HG03025 (cell line): ENCODE data around the gene GRK7.
"Not testable (repeated sequence)": the region's sequence is repeated elsewhere in the genome, so short reads cannot be mapped to it uniquely, and the experiment has no call there.

ENCODE experiments used
- ATAC-seq: cut with Tn5 transposase; IDR thresholded peaks from one replicate; pipeline ENCODE4 v1.9.1; 2021; ENCODE audit warnings: mild to moderate bottlenecking, moderate library complexity; ENCODE audit not compliant: unreplicated experiment, low FRiP score

Gene GRK7

GRCh38 chr3:141754032-141754431 is 9.2 kb upstream of the GRK7 start:
- no peak for ATAC-seq

DNA sequence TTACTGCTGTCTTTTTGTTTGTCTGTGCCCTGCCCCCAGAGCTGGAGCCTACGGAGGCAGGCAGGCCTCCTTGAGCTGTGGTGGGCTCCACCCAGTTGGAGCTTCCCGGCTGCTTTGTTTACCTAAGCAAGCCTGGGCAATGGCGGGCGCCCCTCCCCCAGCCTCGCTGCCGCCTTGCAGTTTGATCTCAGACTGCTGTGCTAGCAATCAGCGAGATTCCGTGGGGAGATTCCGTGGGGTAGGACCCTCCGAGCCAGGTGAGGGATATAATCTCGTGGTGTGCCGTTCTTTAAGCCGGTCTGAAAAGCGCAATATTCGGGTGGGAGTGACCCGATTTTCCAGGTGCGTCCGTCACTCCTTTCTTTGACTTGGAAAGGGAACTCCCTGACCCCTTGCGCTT is 656 bp upstream of the GRK7 start:
- not testable (repeated sequence) for ATAC-seq

GRCh38 chr3:141764045-141764444 is 837 bp downstream of the GRK7 start:
- ATAC-seq, result no peak

DNA sequence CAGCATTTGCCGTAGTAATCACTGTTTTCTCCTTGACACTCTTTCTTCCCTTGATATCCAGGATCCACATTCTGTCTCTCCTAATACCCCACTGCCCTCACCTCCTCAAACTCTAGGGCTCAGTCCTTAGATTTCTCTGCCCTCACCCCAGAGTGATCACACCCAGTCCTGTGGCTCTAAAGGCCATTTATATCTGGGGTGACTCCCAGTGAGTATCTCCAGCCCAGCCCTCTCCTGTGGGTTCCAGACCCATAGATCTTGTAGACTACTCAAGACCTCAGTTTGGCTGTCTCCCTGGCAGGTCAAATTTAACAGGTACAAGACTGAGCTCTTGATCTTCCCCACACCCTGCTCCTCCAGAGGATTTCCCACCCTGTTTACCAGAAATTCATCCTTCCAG is 1.3 kb downstream of the GRK7 start:
- ATAC-seq, result no peak

DNA sequence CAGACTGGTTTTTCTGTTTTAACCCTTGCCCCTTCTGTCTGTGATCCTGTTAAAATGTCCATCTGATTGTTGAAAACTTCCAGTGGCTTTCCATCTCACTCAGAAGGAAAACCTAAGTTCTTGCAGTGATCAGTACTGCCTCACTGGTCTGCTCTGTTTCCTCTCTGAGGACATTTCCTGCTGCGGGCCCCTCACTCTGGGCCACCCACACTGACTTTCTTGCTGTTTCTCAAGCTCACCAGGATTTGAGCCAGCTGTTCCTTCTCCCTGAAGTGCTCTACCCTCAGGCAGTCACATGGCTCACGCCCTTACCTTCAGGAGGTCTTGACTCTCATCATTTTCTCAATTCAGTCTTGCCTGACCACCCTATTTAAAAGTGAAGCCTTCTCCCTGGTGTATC is 1.8 kb downstream of the GRK7 start:
- no peak for ATAC-seq

- ATAC-seq, result no peak
These were observed 3.9 kb downstream of the GRK7 start for GRCh38 chr3:141767066-141767465.

GRCh38 chr3:141769221-141769894 is 6.2 kb downstream of the GRK7 start:
- ATAC-seq, result no peak

DNA sequence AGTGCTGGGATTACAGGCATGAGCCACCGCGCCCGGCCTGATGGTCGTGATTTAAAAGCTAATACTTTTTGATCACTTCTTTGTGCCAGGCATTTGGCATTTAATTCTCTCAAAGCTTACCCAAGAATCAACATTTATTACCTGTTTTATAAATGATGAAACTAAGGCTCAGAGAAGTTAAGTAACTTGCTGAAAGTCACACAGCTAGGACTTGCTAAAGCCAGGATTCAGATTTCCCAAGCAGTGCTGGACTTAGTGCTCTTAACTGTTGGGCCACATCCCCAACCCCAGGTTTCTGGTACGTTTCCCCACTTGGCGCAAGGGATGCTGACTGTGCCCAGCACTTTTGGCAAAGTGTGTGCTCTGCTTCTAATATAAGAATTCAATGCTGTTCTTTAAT is 10.5 kb downstream of the GRK7 start:
- no peak for ATAC-seq

GRCh38 chr3:141776376-141776775 is 13.2 kb downstream of the GRK7 start:
- ATAC-seq, result no peak

- no peak for ATAC-seq
These were observed 13.7 kb downstream of the GRK7 start for GRCh38 chr3:141776885-141777284.

- no peak for ATAC-seq
These were observed 15.0 kb downstream of the GRK7 start for GRCh38 chr3:141777957-141778813.

DNA sequence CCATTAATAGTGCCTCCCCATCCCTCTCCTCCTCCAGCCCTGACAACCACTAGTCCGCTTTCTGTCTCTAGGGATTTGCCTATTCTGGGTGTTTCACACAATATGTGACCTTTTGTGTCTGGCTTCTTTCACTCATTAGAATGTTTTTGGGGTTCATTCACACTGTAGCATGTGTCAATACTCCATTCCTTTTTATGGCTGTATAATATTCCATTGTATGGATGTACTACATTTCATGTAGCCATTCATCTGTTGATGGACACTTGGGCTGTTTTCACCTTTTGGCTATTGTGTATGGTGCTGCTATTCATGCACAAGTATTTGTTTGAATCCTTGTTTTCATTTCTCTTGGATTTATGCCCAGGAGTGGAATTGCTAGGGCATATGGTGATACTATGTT is 16.5 kb downstream of the GRK7 start:
- no peak for ATAC-seq

- no peak for ATAC-seq
These were observed 19.3 kb downstream of the GRK7 start for GRCh38 chr3:141782386-141782932.

DNA sequence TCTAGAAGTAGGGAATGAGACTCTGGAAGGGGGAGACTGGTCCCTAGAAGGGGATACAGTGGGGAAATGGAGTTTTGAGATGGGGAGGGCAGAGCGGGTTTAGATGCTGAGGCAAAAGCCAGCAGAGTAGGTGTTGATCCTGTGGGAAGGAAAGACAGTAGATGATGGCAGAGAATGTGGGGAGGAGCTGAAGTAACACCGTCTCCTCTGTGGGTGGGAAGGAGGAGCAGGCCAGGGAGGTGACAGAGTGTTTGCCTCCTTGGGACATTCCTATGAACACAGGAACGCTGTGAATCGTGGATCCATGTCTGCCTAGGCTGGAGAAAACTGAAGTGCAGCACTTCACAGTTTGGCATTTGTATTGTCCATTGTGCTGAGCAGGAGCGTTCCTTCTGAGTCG is 20.4 kb downstream of the GRK7 start:
- no peak for ATAC-seq

- ATAC-seq, result no peak
These were observed 20.9 kb downstream of the GRK7 start for GRCh38 chr3:141784096-141784495.

DNA sequence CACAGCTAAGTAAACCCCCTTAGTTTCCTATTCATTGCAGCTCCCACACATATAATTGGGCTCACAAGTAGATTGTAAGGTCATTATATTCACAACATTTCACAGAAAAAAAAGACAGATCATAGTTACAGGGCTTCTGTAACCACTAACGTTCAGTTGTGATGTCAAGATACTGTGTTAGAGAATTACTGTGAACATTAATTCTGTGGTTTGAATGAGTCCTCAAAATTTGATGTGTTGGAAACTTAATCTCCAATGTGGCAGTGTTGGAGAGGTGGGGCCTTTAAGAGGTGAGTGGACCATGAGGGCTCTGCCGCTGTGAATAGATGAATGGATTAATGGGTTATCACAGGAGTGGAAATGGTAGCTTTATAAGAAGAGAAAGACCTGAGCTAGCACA is 21.3 kb downstream of the GRK7 start:
- no peak for ATAC-seq

DNA sequence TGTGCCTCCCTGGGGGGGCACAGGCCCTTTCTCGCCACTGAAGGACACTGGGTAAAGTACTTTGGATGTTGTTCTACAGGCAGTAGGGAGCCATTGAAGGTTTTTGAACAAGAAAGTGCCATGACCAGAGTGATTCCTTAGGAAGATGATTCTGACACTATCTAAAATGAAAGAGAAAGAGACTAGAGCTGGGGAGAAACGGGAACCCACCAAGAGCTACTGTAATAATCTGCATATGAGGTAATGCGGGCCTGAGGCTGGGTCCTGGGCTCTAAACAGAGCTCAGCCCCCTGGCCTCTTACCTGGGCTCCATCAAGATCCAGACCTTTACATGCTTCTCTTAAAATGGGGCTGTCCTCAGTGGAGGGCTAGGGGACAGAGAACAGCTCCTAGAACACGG is 24.9 kb downstream of the GRK7 start:
- no peak for ATAC-seq

DNA sequence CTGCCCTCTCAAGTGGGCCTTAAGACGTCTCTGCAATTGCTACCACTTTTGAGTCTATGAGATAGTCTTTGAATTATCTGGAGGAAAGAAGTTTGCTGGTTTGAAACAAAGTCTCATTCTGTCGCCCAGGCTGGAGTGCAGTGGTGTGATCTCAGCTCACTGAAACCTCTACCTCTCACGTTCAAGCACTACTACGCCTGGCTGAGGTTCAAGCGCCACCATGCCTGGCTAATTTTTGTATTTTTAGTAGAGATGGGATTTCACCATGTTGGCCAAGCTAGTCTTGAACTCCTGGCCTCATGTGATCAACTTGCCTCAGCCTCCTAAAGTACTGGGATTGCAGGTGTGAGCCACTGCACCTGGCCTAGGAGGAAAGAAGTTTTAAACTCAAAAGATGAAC is 25.5 kb downstream of the GRK7 start:
- not testable (repeated sequence) for ATAC-seq

- ATAC-seq, result no peak
These were observed 26.1 kb downstream of the GRK7 start for GRCh38 chr3:141789281-141789680.

DNA sequence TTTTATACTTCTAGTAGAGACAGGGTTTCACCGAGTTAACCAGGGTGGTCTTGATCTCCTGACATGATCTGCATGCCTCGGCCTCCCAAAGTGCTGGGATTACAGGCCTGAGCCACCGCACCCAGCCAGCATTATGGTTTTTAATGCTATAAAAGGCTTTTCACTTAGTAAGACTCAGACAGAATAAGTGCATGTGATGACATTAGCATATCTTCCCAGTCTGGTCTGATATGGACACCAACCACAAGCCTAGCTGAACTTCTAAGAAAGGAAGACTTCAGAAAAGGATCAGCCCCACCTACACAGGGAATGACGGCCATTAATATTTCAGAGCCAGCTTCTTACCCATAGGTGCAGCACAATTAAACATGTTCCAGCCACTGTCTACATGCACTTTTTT is 27.0 kb downstream of the GRK7 start:
- ATAC-seq, result no peak

DNA sequence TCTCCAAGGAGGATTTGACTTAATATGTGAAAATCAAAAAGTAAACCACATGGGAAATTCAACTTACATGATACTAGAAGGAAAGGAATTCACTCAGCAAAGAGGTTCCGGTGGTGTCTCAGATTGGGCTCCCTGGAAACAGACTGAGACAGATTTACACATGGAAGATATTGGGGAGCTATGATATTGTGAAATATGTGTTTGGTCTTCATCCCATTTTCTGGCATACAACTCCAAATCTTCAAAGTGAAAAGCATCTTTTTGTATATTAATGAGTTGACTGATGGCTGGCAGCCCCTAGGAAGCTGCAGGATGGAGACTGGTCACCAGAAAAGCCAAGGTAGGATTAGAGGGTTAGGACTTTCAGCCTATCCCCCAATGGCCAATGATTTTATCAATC is 29.3 kb downstream of the GRK7 start:
- no peak for ATAC-seq
